ENCODE measurements around the gene MEGF8. TPM values are rescaled to one million over a fixed set of nuclear protein-coding genes. Genes with fewer than 3 reads are reported as not detected.

MEGF8 gene
- total and polyA plus RNA-seq, 9 of the 15 experiments (the other 6 are each of a cell fraction or from before 2014, with no cell fraction given): 0.28 to 13.1 (median 3.0) TPM

- TF ChIP-seq MGA (IDR thresholded peaks at IDR 0.05) (no peak), MYBL2 (IDR thresholded peaks at IDR 0.05; ENCODE audit: low read depth) (no peak), MYBL2 (CRISPR knock-in tag; IDR thresholded peaks at IDR 0.05; ENCODE audit: borderline replicate concordance) (no peak), RBM25 (IDR thresholded peaks at IDR 0.05; ENCODE audit: low read depth, low read length, severe bottlenecking) (no peak), MYNN (IDR thresholded peaks at IDR 0.05) (peak; percentile 86), MYNN (CRISPR knock-in tag; IDR thresholded peaks at IDR 0.05) (no peak), MECOM (CRISPR knock-in tag; IDR thresholded peaks at IDR 0.05) (0 out of 2 replicates have a peak, but pooled peaks have one; percentile 24), CBFA2T3 (IDR thresholded peaks at IDR 0.05) (no peak), BDP1 (IDR thresholded peaks at IDR 0.05; ENCODE audit: insufficient read depth, insufficient read length) (no peak), FOS (IDR thresholded peaks at IDR 0.05; ENCODE audit: extremely low read depth, insufficient read length) (no peak), E4F1 (CRISPR knock-in tag; IDR thresholded peaks at IDR 0.05; ENCODE audit: borderline replicate concordance) (no peak), ZNF324 (CRISPR knock-in tag; IDR thresholded peaks at IDR 0.05) (no peak), RCOR1 (IDR thresholded peaks at IDR 0.05; ENCODE audit: borderline replicate concordance in 1 of 2, low read depth in 2 of 2, low read length in 2 of 2) (0 out of 4 replicates have a peak, but pooled peaks of 1 of the 2 experiments have one; percentile 18), NFXL1 (CRISPR knock-in tag; IDR thresholded peaks at IDR 0.05) (no peak), SREBF2 (CRISPR knock-in tag; IDR thresholded peaks at IDR 0.05) (no peak)
Observed at GRCh38 chr19:42295831-42296525, 29.5 kb upstream of the MEGF8 start (continued).

Data from K562 (cell line).